ENCODE results near the gene WTIP. TPM values are rescaled to one million over a fixed set of nuclear protein-coding genes. Genes with fewer than 3 reads are reported as not detected.
"Not testable (repeated sequence)": the region's sequence is repeated elsewhere in the genome, so short reads cannot be mapped to it uniquely, and the experiment has no call there.

The WTIP gene
- total RNA-seq, 1 experiment from 2014 or later: 4.7 TPM

GRCh38 chr19:34497112-34497805, 15.7 kb downstream of the WTIP start:
- DNase-seq (ENCODE audit: low read depth, low spot score): no peak
- in situ Hi-C loops (cut with HindIII; ENCODE audit: low pct_unique_long_range_greater_than_20kb, low sequenced_read_pairs): no loop called here

- no peak for DNase-seq (ENCODE audit: low read depth, low spot score)
- in situ Hi-C loops (cut with HindIII; ENCODE audit: low pct_unique_long_range_greater_than_20kb, low sequenced_read_pairs): no loop called here
Measured at GRCh38 chr19:34499155-34499834, 17.7 kb downstream of the WTIP start.

GRCh38 chr19:34500656-34501120, 19.1 kb downstream of the WTIP start:
- in situ Hi-C loops (cut with HindIII; ENCODE audit: low pct_unique_long_range_greater_than_20kb, low sequenced_read_pairs): no loop called here
- no peak for DNase-seq (ENCODE audit: low read depth, low spot score)

- in situ Hi-C loops (cut with HindIII; ENCODE audit: low pct_unique_long_range_greater_than_20kb, low sequenced_read_pairs): no loop called here
- peak; percentile 88 for DNase-seq (ENCODE audit: low read depth, low spot score)
Measured at GRCh38 chr19:34501339-34502320, 20.1 kb downstream of the WTIP start.

- in situ Hi-C loops (cut with HindIII; ENCODE audit: low pct_unique_long_range_greater_than_20kb, low sequenced_read_pairs): no loop called here
- no peak for DNase-seq (ENCODE audit: low read depth, low spot score)
Measured at GRCh38 chr19:34502582-34503411, 21.2 kb downstream of the WTIP start.

- in situ Hi-C loops (cut with HindIII; ENCODE audit: low pct_unique_long_range_greater_than_20kb, low sequenced_read_pairs): no loop called here
- DNase-seq (ENCODE audit: low read depth, low spot score): no peak
Measured at GRCh38 chr19:34503531-34504272, 22.1 kb downstream of the WTIP start.

- in situ Hi-C loops (cut with HindIII; ENCODE audit: low pct_unique_long_range_greater_than_20kb, low sequenced_read_pairs): no loop called here
Measured at GRCh38 chr19:34504273-34504808, 22.8 kb downstream of the WTIP start.

GRCh38 chr19:34504809-34505291, 23.3 kb downstream of the WTIP start:
- in situ Hi-C loops (cut with HindIII; ENCODE audit: low pct_unique_long_range_greater_than_20kb, low sequenced_read_pairs): no loop called here
- DNase-seq (ENCODE audit: low read depth, low spot score): no peak

More at GRCh38 chr19:34504273-34504808, 22.8 kb downstream of the WTIP start:
- DNase-seq (ENCODE audit: low read depth, low spot score): no peak

GRCh38 chr19:34505321-34506025, 23.9 kb downstream of the WTIP start:
- DNase-seq (ENCODE audit: low read depth, low spot score): no peak
- in situ Hi-C loops (cut with HindIII; ENCODE audit: low pct_unique_long_range_greater_than_20kb, low sequenced_read_pairs): no loop called here

- in situ Hi-C loops (cut with HindIII; ENCODE audit: low pct_unique_long_range_greater_than_20kb, low sequenced_read_pairs): no loop called here
Measured at GRCh38 chr19:34506026-34506370, 24.4 kb downstream of the WTIP start.

GRCh38 chr19:34507414-34508067, 26.0 kb downstream of the WTIP start:
- in situ Hi-C loops (cut with HindIII; ENCODE audit: low pct_unique_long_range_greater_than_20kb, low sequenced_read_pairs): no loop called here
- DNase-seq (ENCODE audit: low read depth, low spot score): no peak

More at GRCh38 chr19:34506026-34506370, 24.4 kb downstream of the WTIP start:
- DNase-seq (ENCODE audit: low read depth, low spot score): no peak

GRCh38 chr19:34508540-34508939, 27.0 kb downstream of the WTIP start:
- in situ Hi-C loops (cut with HindIII; ENCODE audit: low pct_unique_long_range_greater_than_20kb, low sequenced_read_pairs): no loop called here

GRCh38 chr19:34510904-34511303, 29.3 kb downstream of the WTIP start:
- DNase-seq (ENCODE audit: low read depth, low spot score); in situ Hi-C loops (cut with HindIII; ENCODE audit: low pct_unique_long_range_greater_than_20kb, low sequenced_read_pairs): not testable (repeated sequence)

More at GRCh38 chr19:34508540-34508939, 27.0 kb downstream of the WTIP start:
- DNase-seq (ENCODE audit: low read depth, low spot score): no peak

GRCh38 chr19:34512254-34512822, 30.8 kb downstream of the WTIP start:
- in situ Hi-C loops (cut with HindIII; ENCODE audit: low pct_unique_long_range_greater_than_20kb, low sequenced_read_pairs): no loop called here
- no peak for DNase-seq (ENCODE audit: low read depth, low spot score)

GRCh38 chr19:34513767-34514166, 32.2 kb downstream of the WTIP start:
- DNase-seq (ENCODE audit: low read depth, low spot score): no peak
- in situ Hi-C loops (cut with HindIII; ENCODE audit: low pct_unique_long_range_greater_than_20kb, low sequenced_read_pairs): no loop called here

All from SK-MEL-5 (cell line).